ENCODE results near the gene KREMEN2. TPM values are rescaled to one million over a fixed set of nuclear protein-coding genes. Genes with fewer than 3 reads are reported as not detected.

Gene KREMEN2
- total RNA-seq, 1 experiment from 2014 or later, result 7.5 TPM

GRCh38 chr16:2968738-2969544 lies 4.9 kb downstream of the KREMEN2 start, which contains the start of gene PAQR4 (continued):
- TF ChIP-seq E2F1 (CRISPR knock-in tag; IDR thresholded peaks at IDR 0.05), result peak; percentile 67; the same call in 1 of the 2 replicates
- TF ChIP-seq GABPB1 (CRISPR knock-in tag; IDR thresholded peaks at IDR 0.05), result peak; percentile 87
- peak; percentile 50; the same call in 1 of the 2 replicates for TF ChIP-seq HMGXB4 (CRISPR knock-in tag; IDR thresholded peaks at IDR 0.05)
- peak; percentile 85; the same call in 1 of the 2 replicates for TF ChIP-seq MYBL2 (CRISPR knock-in tag; IDR thresholded peaks at IDR 0.05)
- TF ChIP-seq SP1 (CRISPR knock-in tag; conservative IDR thresholded peaks at IDR 0.05), result peak; percentile 83
- TF ChIP-seq ZNF532 (CRISPR knock-in tag; IDR thresholded peaks at IDR 0.05; ENCODE audit: borderline replicate concordance), result no peak
- TF ChIP-seq ETV6 (CRISPR knock-in tag; IDR thresholded peaks at IDR 0.05), result peak; percentile 96
- no peak for TF ChIP-seq PRRX2 (CRISPR knock-in tag; IDR thresholded peaks at IDR 0.05)
- peak; percentile 92 for TF ChIP-seq JUN (CRISPR knock-in tag; IDR thresholded peaks at IDR 0.05)
- TF ChIP-seq RELA (CRISPR knock-in tag; IDR thresholded peaks at IDR 0.05; ENCODE audit: borderline replicate concordance), result peak; percentile 61; the same call in 1 of the 2 replicates
- peak; percentile 82 for TF ChIP-seq SMAD4 (CRISPR knock-in tag; IDR thresholded peaks at IDR 0.05)
- TF ChIP-seq E2F5 (CRISPR knock-in tag; IDR thresholded peaks at IDR 0.05), result peak; percentile 100
- peak; percentile 41; the same call in 1 of the 2 replicates for TF ChIP-seq USF2 (CRISPR knock-in tag; IDR thresholded peaks at IDR 0.05)
- TF ChIP-seq ZNF138 (CRISPR knock-in tag; conservative IDR thresholded peaks at IDR 0.05), result 0 out of 2 replicates have a peak, but pooled peaks have one; percentile 66
- peak; percentile 42; the same call in 1 of the 2 replicates for TF ChIP-seq ERG (CRISPR knock-in tag; IDR thresholded peaks at IDR 0.05)
- TF ChIP-seq ZBTB43 (CRISPR knock-in tag; IDR thresholded peaks at IDR 0.05), result peak; percentile 90; the same call in 1 of the 2 replicates
